COLO668 (cell line): ENCODE measurements around the gene TMEM42.
"Not testable (repeated sequence)": the region's sequence is repeated elsewhere in the genome, so short reads cannot be mapped to it uniquely, and the experiment has no call there.

Experiments used
- DNase-seq: peaks from one replicate; lab custom pipeline; 2025; ENCODE audit not compliant: unreplicated experiment; lab: John Stamatoyannopoulos, UW

Gene TMEM42

DNA sequence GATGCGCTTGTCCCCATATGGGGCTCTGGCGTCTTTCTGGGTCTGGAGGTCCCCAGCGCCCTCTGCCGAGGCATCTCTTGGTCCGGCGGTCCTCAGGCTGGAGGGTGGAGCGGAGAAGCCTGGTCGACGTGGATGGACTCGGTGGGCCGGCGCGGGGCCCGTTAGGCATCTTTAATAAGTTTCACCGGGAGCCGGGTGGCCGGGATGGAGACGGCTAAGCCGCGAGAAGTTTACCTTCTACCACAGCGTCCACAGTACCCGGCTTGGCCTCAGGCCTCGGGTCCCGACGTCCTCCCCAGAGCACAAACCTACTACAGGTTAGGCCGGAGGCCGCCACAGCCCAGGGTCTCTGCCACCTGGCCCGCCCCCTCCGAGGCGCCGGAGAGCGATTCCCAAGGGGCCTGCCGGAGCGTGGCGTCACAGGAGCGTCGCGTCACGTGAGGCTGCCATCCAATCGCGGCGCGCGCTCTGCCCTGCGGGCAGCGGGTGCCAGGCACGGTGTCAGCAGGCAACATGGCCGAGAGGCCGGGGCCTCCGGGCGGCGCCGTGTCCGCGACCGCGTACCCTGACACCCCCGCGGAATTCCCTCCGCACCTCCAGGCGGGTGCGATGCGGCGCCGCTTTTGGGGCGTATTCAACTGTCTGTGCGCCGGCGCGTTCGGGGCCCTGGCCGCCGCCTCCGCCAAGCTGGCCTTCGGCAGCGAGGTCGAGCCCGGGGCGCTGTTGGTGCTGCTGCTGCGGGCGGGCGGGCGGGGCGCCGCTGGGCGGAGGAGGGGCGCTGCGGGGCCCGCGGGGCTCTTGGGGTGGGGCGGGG, at the start of gene TMEM42:
TMEM42 (plus strand) TSS at position 501 of the 814 bp plus-strand sequence; CDS start at position 514, 13 bp downstream.
- peak; percentile 88 for DNase-seq

DNA sequence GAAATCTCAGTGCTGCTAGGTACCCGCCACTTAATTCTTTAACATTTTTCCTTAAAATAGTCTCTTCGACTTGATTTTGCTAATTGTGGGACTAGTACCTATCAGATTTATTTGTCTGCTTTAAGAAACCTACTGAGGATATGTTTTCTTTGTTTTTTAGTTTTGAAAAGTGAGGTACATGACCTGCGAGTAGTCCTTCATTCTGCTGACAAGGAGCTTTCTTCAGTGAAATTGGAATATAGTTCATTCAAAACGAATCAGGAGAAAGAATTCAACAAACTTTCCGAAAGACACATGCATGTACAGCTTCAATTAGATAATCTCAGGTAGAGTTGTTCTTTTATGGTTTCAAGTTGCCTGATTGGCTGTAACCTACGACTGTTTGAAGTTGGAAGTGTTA, 47.0 kb upstream of the TMEM42 start:
- no peak for DNase-seq

DNA sequence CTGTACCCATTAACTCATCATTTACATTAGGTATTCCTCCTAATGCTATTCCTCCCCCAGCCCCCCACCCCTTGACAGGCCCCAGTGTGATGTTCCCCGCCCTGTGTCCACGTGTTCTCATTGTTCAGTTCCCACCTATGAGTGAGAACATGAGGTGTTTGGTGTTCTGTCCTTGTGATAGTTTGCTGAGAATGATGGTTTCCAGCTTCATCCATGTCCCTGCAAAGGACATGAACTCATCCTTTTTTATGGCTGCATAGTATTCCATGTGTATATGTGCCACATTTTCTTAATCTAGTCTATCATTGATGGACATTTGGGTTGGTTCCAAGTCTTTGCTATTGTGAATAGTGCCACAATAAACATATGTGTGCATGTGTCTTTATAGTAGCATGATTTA, 45.4 kb upstream of the TMEM42 start:
- not testable (repeated sequence) for DNase-seq

DNA sequence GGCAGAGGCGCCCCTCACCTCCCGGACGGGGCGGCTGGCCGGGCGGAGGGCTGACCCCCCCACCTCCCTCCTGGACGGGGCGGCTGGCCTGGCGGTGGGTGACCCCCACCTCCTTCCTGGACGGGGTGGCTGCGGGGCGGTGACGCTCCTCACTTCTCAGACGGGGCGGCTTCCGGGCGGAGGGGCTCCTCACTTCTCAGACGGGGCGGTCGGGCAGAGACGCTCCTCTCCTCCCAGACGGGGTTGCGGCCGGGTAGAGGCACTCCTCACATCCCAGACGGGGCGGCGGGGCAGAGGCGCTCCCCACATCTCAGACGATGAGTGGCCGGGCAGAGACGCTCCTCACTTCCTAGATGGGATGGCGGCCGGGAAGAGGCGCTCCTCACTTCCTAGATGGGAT, 40.5 kb upstream of the TMEM42 start:
- not testable (repeated sequence) for DNase-seq

DNA sequence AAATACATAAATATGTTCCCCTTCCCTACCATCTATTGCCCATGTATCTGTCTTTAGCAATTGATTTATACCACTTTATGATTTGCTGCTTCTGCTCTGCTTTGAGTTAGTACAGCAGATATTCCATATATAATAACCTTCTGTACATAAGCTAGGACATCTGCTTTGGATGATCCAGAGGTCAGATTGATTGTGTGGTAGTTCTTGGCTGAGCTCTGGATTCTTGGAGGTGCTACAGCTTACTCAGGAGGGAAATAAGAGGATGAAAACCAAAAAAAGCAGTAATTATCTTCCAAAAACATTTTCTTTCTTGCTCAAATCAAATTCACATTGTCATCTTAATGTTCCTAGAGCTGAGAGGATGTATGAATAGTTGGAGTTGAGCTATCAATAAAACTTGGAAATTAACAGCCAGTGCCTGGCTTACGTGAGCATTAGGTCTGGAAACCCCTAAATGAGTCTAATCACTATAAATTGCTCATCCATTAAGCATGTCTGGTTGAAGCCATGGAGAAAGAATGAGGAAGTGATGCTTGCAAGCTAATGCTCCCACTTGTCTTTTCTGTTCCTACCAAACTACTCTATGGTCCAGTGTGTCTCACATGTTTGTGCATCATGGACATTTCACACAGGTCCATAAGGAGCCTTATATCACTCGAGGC, 36.3 kb upstream of the TMEM42 start:
- no peak for DNase-seq

DNA sequence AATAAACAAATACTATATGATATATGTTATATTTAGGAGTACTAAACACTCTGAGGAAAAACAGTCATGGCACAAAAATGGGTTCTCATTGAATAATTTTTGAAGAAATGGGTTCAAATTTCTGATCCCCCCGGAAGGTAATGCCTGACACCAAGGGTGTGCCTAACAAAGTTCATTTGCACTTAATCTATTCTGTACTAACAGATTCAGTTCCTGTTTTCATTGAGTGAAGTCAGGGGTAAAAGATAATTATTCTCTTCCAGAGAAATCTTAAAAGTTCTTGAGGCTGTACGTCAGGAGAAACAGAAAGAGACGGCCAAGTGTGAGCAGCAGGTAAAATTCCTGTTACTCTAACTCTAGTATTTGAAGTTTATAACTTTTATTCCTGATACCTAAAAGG, 34.5 kb upstream of the TMEM42 start:
- no peak for DNase-seq

DNA sequence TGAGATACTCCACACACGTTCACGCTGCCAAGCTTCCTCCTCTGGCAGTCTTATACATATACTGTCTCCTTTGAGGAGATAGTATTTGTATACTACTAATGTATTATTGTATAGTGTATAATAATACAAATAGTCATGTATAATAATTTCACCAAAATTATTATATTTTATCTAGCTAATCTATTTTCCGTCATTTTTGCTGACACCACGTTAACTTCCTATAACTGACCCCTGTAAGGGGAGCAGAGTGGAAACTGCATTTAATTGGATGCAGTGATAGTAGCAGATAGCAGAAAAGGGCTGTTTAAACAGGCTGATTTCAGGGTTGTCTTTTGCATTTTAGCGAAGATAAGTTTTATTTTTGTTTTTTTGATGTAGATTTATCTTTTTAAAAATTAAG, 30.5 kb upstream of the TMEM42 start:
- DNase-seq = no peak

DNA sequence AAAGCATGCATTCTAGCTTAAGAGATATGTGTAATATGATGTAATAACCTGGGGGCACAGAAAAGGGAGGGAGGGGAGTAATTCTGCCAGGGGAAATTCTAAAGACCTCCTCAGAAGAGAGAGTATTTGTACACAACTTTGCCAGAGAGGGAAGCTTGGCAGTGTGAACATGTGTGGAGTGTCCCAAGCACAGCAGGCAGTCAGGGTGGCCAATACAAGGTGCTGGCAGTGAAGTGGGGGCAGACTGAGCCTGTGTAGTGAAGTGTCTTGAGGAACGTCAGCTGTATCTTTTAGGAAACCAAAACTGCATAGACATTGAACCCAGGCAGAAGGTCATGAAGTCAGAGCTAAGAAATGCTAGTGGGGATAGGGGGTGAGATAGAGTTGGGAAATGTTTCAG, 29.7 kb upstream of the TMEM42 start:
- DNase-seq = no peak

DNA sequence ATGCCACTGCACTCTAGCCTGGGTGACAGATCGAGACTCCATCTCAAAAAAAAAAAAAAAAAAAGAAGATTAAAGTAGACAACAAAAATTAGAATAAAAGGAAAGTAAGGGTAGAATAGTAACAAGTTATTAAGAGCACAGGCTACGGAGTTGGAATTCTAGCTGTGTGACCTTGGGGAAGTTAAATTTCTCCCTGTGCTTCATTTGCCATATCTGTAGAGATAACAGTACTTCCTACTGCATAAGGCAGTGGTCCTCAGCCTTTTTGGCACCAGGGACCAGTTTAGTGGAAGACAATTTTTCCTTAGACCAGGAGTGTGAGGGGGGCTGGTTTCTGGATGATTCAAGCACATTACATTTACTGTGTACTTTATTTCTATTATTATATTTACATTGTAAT, 28.7 kb upstream of the TMEM42 start:
- DNase-seq = no peak

DNA sequence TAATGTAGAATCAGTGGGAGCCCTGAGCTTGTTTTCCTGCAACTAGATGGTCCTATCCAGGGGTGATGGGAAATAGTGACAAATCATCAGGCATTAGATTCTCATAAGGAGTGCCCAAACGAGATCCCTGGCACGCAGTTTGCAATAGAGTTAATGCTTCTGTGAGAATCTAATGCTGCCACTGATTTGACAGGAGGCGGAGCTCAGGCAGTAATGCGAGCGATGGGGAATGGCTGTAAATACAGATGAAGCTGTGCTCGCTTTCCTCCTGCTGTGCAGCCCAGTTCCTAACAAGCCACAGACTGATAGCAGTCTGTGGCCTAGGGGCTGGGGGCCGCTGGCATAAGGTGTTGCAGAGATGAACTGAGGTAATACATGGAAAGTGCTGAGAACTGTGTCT, 28.3 kb upstream of the TMEM42 start:
- no peak for DNase-seq

DNA sequence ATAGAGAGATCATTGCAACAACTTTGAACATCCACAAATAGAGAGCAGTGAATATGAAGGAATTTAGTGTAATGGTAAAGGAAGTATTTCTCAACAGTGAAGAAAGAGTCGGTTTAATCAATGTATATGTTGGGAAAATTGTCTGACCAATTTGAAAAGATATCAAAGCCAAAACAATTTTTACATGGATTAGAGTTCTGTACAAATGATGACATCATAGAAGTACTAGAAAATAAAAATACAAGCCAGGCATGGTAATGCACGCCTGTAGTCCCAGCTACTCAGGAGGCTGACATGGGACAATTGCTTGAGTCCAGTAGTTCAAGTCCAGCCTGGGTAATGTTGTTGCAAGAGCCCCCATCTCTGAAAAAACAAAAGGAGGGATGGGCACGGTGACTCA, 26.0 kb upstream of the TMEM42 start:
- DNase-seq = no peak

DNA sequence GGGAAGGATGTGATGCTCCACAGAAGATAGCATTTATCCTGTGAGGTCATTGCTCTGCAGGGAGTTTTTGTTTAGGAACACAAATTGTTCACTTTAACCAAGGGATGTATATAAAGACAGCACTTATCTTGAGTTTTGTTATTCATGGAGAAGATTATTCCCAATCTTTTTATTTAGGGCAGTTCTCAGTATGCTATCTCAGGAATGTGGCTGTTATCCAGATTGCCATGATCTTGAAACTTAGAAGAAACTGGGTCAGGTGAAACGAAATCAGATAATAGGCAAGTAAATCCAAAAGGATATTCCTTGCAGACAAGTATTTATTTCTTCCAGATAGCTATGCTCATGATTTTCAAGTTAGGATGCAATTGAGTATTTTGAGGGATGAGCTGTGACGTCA, 19.3 kb upstream of the TMEM42 start:
- no peak for DNase-seq

DNA sequence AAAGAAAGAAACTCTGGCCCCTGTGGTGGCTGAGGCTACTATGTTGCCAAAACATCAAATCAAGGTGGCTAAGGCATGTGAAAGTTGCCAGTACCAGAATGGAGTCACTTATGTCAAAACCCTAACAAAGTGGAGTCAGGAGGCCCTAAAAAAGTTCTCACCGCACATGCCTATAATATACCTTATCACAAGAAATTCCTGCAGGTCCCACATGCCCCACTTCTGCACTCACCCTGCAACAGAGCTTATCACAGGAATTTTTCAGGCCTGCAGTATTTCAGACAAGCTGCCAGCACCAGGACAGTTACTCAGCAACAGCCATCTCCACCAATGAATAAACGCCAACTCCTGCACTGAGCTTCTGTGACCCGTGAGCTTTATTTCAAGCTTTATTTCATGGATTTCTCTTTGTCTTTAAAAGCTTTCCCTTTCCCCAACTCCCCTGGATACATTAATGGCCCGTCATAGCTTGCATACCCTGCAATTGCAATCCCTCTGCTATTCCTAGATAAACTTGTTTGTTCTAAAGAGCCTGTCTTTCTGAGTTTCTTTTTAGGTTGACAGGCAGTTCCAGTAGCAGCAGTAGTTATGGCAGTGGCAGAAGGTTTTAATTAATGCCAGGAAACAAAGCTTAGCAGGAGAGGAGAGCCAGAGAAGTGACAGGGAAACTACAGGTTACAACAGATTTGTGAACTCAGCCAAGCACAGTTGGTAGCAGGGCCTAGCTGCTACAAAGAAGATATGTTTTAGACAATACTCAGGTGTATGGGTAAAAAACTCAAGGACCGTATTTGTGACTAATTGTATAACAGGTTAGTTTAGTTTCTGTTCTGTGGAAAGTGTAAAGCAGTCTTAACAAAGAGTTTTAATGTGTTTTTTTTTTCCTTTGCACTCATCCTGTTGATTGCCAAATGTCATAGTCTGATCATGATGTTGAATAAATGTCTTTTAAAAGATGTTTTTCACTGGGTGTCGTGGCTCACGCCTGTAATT, 15.9 kb upstream of the TMEM42 start:
- no peak for DNase-seq

DNA sequence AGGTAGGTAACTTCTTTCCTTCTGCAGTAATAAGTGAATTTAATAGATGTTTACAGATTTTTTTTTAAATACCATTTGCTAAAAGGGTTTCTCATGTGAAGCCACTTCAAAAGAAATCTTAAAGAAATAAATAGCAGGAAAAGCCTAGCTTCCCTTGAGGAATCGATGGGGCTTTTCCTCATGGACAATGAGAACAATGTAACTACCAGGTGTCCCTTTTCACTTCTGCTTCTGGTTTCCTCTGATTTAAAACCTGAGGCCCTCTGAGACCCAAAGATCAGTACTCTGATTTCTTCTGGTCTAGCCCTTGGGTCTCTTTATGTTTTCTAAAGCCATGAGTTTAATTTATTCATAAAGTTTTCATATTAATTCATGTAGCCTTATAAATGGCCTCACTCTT, 13.1 kb upstream of the TMEM42 start:
- no peak for DNase-seq

DNA sequence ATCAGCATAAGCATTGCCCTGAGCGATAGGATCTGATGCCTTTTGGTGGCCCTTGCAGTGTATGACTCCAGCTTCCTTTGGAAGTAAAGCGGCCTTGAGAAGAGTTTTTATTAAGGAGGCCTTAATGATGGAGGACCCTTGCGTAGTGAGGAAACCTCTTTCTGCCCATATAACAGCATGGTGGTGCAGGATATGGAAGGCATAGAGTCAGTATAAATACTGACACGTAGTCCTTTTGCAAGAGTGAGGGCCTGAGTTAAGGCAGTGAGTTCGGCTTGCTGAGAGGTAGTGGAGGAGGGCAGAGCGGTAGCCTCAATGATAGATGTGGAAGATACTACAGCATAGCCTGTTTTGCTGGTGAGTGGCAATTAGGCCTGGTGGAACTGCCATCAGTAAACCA, 5.0 kb upstream of the TMEM42 start:
- not testable (repeated sequence) for DNase-seq

DNA sequence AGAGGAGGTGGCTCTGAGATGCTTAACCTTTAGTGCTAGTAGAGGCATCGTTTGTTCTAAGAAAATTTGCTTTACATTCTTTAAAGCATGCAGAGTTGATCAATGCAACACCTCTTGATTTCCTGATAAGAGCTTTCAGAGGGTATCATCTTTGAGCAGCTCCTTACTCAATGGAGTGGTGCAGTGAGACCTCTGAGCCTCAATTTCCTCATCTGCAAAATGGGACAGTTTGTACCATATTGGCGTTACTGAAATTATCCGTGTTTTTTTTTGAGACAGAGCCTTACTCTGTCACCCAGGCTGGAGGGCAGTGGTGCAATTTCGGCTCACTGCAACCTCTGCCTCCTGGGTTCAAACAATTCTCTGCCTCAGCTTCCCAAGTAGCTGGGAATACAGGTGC, 1.6 kb upstream of the TMEM42 start:
- DNase-seq = no peak

DNA sequence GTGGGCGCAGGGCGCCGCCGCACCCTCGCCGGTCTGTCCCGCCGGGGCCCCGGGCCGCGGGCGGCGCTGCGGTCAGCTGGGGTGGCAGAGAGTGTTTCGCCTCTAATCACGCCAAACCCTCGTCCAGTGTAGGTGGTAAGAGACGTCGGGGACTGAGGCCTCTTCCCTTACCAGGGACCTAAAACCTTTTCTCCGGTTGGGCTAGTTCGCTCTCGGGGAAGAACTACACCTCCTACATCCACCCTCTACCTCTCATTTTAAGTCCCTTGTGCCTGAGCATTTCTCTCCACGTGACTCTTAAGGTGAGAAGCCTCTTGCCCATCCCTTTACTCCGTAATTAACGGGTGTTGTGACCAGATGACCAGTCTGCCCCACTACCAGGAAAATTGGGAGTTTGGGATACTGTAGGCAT, 520 bp downstream of the TMEM42 start:
- DNase-seq = no peak

DNA sequence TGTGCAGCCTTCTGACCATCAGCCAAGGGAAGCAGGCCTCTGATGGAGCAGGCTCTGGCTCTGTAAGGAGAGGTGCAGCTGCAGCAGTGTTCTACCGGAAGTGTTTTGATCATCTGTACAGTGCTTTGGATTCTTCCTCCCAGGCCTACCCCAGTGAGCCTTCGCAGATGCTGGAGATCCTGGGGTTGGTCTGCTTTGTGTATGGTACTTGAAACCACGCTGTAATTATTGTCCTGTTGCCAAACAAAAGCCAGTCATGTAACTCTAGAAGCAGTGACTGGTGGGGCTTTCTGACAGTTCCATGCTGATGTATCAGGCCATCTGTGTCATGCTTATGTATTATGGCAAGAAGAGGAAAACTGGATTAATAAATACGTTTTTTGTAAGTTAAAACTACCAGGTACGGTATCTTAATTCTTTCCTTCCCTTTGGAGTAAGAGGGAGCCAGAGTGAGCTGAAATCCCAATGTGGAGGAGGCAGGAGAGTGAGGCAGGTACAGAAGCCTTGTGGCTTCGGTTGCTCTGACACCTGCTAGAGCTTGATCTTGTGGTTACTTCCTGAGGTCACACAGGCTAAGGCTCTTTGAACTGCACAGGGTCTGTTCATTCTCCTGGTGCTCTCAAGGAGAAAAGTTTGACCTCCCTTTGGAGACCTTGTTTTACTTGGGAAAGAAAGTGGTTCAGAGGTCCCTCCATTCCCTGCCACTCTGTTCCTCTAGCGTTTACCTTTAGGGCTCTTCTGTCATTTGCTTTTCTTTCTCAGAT, 3.7 kb downstream of the TMEM42 start:
- DNase-seq = peak; percentile 60

DNA sequence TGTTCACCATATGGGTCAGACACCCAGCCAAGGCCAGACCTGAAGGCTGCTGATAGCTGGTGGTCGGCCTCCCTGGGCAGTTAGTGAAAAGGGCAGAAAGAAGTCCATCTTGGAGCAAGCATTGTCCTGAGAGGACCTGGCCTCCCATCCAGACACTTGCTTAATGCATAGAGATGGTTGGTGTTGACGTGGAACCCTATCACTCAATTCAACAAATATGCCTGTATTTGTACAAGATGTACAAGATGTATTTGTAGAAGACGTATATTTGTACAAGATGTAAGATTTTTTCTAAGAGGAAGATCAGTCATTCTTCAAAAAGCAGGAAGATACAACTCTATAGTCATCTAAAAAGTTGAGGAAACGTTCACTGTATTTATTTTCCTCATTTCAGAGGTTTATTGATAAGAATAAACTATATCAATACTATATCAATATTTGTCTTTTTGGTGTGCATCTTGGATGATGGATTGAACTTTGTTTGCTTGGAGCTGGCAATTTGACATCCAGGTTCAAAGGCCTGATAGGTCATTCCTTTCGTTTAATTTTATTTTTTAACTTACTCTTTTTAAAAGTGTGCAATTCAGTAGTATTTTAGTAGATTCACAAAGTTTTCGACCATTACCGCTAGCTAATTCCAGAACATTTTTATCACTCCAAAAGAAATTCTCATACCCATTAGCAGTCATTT, 5.9 kb downstream of the TMEM42 start:
- no peak for DNase-seq
